ENCODE data around the gene PDIA5. TPM values are rescaled to one million over a fixed set of nuclear protein-coding genes. Genes with fewer than 3 reads are reported as not detected.

PDIA5 gene
- total RNA-seq, 1 experiment from 2014 or later: 28.6 TPM

DNA sequence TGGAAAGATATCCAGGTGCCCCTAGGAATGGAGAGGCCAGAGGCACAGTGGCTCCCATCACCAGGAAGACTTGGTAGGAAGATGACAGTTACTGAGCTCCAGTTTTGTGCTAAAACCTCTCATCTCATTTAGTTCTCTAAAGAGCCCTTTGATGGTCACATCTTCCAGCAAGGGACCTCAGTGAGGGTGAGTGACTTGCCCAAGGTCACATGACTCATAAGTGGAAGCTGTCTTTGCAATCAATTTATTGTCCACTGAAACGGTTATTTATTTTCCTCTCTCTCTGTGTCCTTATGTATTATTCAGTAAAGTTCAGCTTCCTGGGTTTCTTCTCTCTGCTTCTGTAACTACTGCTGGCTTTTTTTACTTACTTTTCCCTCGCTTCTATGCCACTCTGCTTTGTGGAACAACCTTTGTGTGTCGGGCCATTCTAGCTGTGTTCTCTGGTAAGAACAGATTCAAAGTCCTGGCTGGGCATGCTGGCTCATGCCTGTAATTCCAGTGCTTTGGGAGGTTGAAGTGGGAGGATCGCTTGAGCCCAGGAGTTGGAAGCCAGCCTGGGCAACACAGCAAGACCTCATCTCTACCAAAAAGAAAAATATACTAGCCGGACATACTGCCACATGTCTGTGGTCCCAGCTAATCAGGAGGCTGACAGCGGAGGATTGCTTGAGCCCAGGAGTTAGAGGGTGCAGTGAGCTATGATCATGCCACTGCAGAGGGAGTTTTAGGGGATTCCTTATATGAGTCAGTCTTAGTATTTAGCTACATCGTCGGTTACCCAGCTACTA is 55.9 kb downstream of the PDIA5 start:
- H3K27ac ChIP-seq (ENCODE audit: low read depth, low read length, poor library complexity, severe bottlenecking): no peak overlapping the region
- intact Hi-C loops (cut with micrococcal nuclease; ENCODE audit: unreplicated experiment): no loop called here
- POLR2A ChIA-PET (ENCODE audit: low non-redundant PET): no interaction called here
- DNase-seq (ENCODE audit: low spot score): no peak
- no peaks in the 10 kb centered on the region for H3K27me3 ChIP-seq (replicated peaks; ENCODE audit: insufficient read depth, low read depth, low read length, poor library complexity)
- H3K9me3 ChIP-seq (ENCODE audit: low read depth, low read length, poor library complexity, severe bottlenecking): no peaks in the 10 kb centered on the region
- no TSS peak for BruUV-seq (replicated peaks)
- H3K4me3 ChIP-seq (ENCODE audit: low read depth, low read length, poor library complexity, severe bottlenecking): no peak overlapping the region
- CTCF ChIA-PET: no interaction called here
- no peak for TF ChIP-seq EZH2 (IDR thresholded peaks at IDR 0.05; ENCODE audit: borderline replicate concordance, low read depth, low read length, poor library complexity, severe bottlenecking)
- TF ChIP-seq, protein P1, sequence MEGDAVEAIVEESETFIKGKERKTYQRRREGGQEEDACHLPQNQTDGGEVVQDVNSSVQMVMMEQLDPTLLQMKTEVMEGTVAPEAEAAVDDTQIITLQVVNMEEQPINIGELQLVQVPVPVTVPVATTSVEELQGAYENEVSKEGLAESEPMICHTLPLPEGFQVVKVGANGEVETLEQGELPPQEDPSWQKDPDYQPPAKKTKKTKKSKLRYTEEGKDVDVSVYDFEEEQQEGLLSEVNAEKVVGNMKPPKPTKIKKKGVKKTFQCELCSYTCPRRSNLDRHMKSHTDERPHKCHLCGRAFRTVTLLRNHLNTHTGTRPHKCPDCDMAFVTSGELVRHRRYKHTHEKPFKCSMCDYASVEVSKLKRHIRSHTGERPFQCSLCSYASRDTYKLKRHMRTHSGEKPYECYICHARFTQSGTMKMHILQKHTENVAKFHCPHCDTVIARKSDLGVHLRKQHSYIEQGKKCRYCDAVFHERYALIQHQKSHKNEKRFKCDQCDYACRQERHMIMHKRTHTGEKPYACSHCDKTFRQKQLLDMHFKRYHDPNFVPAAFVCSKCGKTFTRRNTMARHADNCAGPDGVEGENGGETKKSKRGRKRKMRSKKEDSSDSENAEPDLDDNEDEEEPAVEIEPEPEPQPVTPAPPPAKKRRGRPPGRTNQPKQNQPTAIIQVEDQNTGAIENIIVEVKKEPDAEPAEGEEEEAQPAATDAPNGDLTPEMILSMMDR (conservative IDR thresholded peaks at IDR 0.05; ENCODE audit: low read depth, low read length): no peak
- peaks cover 3% of the 10 kb centered on the region for H3K36me3 ChIP-seq (ENCODE audit: insufficient read depth, low read length, poor library complexity, severe bottlenecking)
- peaks cover 14% of the 10 kb centered on the region for H3K4me1 ChIP-seq (ENCODE audit: insufficient read depth, low read length, poor library complexity, severe bottlenecking)

DNA sequence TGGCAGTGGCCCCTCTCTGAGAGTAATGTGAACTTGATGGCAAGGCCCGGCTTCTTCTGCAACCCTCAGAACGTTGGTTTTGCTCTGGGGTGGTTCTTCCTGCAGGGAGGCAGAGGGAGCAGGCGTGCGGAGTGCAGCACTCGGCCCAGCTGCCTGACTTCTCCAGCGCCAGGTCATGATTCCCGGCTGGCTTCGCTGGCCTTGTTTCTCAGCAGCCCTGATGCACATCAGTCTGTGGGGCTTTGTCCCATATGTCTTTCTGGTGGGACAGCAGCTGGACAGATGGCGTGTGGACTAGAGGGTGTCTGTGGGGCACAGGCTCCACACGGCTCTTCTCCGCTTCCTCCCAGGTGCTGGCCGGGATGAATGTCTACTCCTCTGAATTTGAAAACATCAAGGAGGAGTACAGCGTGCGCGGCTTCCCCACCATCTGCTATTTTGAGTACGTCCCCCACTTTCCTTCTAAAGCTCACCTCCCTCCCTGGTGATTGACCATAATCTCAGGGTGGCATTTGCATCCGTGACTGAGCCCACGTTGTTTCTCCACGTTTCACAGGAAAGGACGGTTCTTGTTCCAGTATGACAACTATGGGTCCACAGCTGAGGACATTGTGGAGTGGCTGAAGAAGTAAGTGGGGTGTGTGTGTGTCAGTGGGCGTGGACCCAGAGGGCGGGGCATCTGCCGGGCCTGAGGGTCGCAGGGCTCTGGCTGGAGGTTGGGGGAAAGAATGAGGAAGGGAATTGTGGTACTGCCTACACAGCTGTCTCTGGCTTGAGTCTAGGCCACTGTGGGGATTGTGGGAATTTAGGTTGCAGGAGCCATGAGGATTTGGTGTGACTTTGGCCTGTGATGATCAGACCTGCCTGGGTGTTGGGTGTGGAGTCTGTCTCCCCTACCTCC is 57.1 kb downstream of the PDIA5 start:
- Histone ChIP-seq H3K4me3 (ENCODE audit: low read depth, low read length, poor library complexity, severe bottlenecking) (no peak overlapping the region), H3K27me3 (replicated peaks; ENCODE audit: insufficient read depth, low read depth, low read length, poor library complexity) (no peaks in the 10 kb centered on the region), H3K27ac (ENCODE audit: low read depth, low read length, poor library complexity, severe bottlenecking) (no peak overlapping the region), H3K36me3 (ENCODE audit: insufficient read depth, low read length, poor library complexity, severe bottlenecking) (peaks cover 3% of the 10 kb centered on the region), H3K9me3 (ENCODE audit: low read depth, low read length, poor library complexity, severe bottlenecking) (no peaks in the 10 kb centered on the region), H3K4me1 (ENCODE audit: insufficient read depth, low read length, poor library complexity, severe bottlenecking) (peaks cover 14% of the 10 kb centered on the region)
- intact Hi-C loops (cut with micrococcal nuclease; ENCODE audit: unreplicated experiment): no loop called here
- TF ChIP-seq EZH2 (IDR thresholded peaks at IDR 0.05; ENCODE audit: borderline replicate concordance, low read depth, low read length, poor library complexity, severe bottlenecking): no peak
- TF ChIP-seq, protein P1 (conservative IDR thresholded peaks at IDR 0.05; ENCODE audit: low read depth, low read length): no peak
- BruUV-seq (replicated peaks): no TSS peak
- CTCF ChIA-PET: no interaction called here
- DNase-seq (ENCODE audit: low spot score): no peak
- POLR2A ChIA-PET (ENCODE audit: low non-redundant PET): no interaction called here

DNA sequence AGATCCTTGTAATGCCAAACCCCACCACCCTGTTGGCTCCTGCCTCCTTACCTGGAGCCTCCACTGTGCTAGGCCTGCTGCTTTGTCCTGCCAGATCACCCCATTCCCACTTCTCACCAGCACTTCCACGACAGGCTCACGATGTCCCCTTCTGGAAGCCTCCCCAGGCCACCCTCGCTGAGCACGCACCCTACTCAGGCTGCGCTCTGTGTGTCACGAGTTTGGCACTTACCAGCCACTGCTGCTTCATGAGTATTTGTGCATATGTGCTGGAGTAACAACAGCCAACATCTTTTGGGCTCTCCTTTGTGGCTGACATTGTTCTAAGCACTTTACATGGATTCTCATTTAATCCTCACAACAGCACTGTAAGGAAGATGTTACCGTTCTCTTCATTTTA is 58.1 kb downstream of the PDIA5 start:
- BruUV-seq (replicated peaks): no TSS peak
- ChIA-PET POLR2A (ENCODE audit: low non-redundant PET) (no interaction called here), CTCF (no interaction called here)
- no peak overlapping the region for H3K4me3 ChIP-seq (ENCODE audit: low read depth, low read length, poor library complexity, severe bottlenecking)
- H3K9me3 ChIP-seq (ENCODE audit: low read depth, low read length, poor library complexity, severe bottlenecking): no peaks in the 10 kb centered on the region
- no peak for DNase-seq (ENCODE audit: low spot score)
- TF ChIP-seq, protein P1 (conservative IDR thresholded peaks at IDR 0.05; ENCODE audit: low read depth, low read length): no peak
- no peak for TF ChIP-seq EZH2 (IDR thresholded peaks at IDR 0.05; ENCODE audit: borderline replicate concordance, low read depth, low read length, poor library complexity, severe bottlenecking)
- no peak overlapping the region for H3K27ac ChIP-seq (ENCODE audit: low read depth, low read length, poor library complexity, severe bottlenecking)
- intact Hi-C loops (cut with micrococcal nuclease; ENCODE audit: unreplicated experiment): no loop called here
- H3K27me3 ChIP-seq (replicated peaks; ENCODE audit: insufficient read depth, low read depth, low read length, poor library complexity): no peaks in the 10 kb centered on the region
- H3K36me3 ChIP-seq (ENCODE audit: insufficient read depth, low read length, poor library complexity, severe bottlenecking): peaks cover under 1% of the 10 kb centered on the region
- peaks cover 14% of the 10 kb centered on the region for H3K4me1 ChIP-seq (ENCODE audit: insufficient read depth, low read length, poor library complexity, severe bottlenecking)

Data from A673 (cell line).